CD4-positive, CD25-positive, alpha-beta regulatory T cell (primary cell): Measurements from ENCODE around the gene UBE2H. TPM values are rescaled to one million over a fixed set of nuclear protein-coding genes. Genes with fewer than 3 reads are reported as not detected.

ENCODE experiments used
- ATAC-seq, 2 donors: fragments of 150-1000 bp; cut with Tn5 transposase; one replicate each; pipeline ENCODE4 v1.10.0; 2021; ENCODE audit warnings: low read depth in 2 of 2, moderate number of reproducible peaks in 2 of 2, moderate library complexity in 1 of 2
- DNase-seq, 3 donors: peaks; one replicate each; pipeline versions ENCODE4 v3.0.0 to v3.0.0-alpha.2; 2012 to 2022; ENCODE audit warnings: mixed read lengths in 1 of 3
- H3K27ac ChIP-seq: one replicate; pipeline ENCODE4 v1.7.0; 2013; ENCODE audit warnings: mild to moderate bottlenecking, low read length; ENCODE audit not compliant: insufficient read depth, poor library complexity, severe bottlenecking
- H3K27me3 ChIP-seq: one replicate; pipeline ENCODE4 v1.7.0; 2013; ENCODE audit warnings: low read length; ENCODE audit not compliant: control insufficient read depth, insufficient read depth
- H3K36me3 ChIP-seq: one replicate; pipeline ENCODE4 v1.7.0; 2013; ENCODE audit warnings: mild to moderate bottlenecking, low read length, moderate library complexity; ENCODE audit not compliant: control insufficient read depth, insufficient read depth
- H3K4me1 ChIP-seq: 2 replicates; pipeline ENCODE4 v1.7.0; 2013; ENCODE audit warnings: mild to moderate bottlenecking, low read length; ENCODE audit not compliant: insufficient read depth, control insufficient read depth, poor library complexity, severe bottlenecking
- H3K4me3 ChIP-seq: one replicate; pipeline ENCODE4 v1.7.0; 2013; ENCODE audit warnings: low read depth, mild to moderate bottlenecking, low read length, moderate library complexity
- H3K9me3 ChIP-seq, 2 experiments: 1 replicate in 1 of 2; 2 replicates in 1 of 2; pipeline ENCODE4 v1.7.0; 2013; ENCODE audit warnings: low read length in 2 of 2, mild to moderate bottlenecking in 1 of 2, moderate library complexity in 1 of 2; ENCODE audit not compliant: control insufficient read depth in 2 of 2
- H3K27ac Mint-ChIP-seq, 3 donors: one replicate each; pipeline ENCODE4 v1.8.0; 2020 to 2022; ENCODE audit warnings: mild to moderate bottlenecking in 3 of 3, mixed read lengths in 3 of 3, moderate library complexity in 2 of 3
- H3K27me3 Mint-ChIP-seq: one replicate; pipeline ENCODE4 v1.8.0; 2022; ENCODE audit warnings: mild to moderate bottlenecking, mixed read lengths
- H3K36me3 Mint-ChIP-seq: one replicate; pipeline ENCODE4 v1.8.0; 2020; ENCODE audit warnings: mixed read lengths
- H3K4me1 Mint-ChIP-seq, 4 donors: one replicate each; pipeline ENCODE4 v1.8.0; 2020 to 2022; ENCODE audit warnings: mixed read lengths in 4 of 4, mild to moderate bottlenecking in 1 of 4
- H3K4me3 Mint-ChIP-seq, 4 donors: one replicate each; pipeline ENCODE4 v1.8.0; 2020 to 2022; ENCODE audit warnings: mild to moderate bottlenecking in 4 of 4, mixed read lengths in 4 of 4, moderate library complexity in 3 of 4
- H3K9me3 Mint-ChIP-seq, 7 donors: one replicate each; pipeline ENCODE4 v1.8.0; 2020 to 2022; ENCODE audit warnings: mixed read lengths in 7 of 7, mild to moderate bottlenecking in 3 of 7, moderate library complexity in 2 of 7
- polyA plus RNA-seq, 4 donors: library from polyadenylated mRNA; unstranded; fragments of 300-500 nt; fragmentation: Illumina TruSeq; gene quantifications; one replicate each; pipeline ENCODE4 v1.2.3, GENCODE V29; 2021
- total RNA-seq: library from RNA; stranded (reverse); gene quantifications from one replicate; pipeline ENCODE4 v1.2.3, GENCODE V29; 2022

Gene UBE2H
- total and polyA plus RNA-seq, 5 donors from 2014 or later, result 50.7 to 109 (median 63.5) TPM

GRCh38 chr7:129940329-129940728 is 12.4 kb downstream of the UBE2H start:
- H3K9me3 Mint-ChIP-seq, result no peaks in the 10 kb centered on the region
- H3K4me3 Mint-ChIP-seq, result no peak overlapping the region
- no peak for ATAC-seq
- no peak overlapping the region for H3K27ac Mint-ChIP-seq
- no peak for DNase-seq
- H3K36me3 Mint-ChIP-seq, result peaks cover 29% of the 10 kb centered on the region
- H3K4me3 ChIP-seq, result no peak overlapping the region
- H3K9me3 ChIP-seq, result no peaks in the 10 kb centered on the region
- peaks cover 16 to 58% (median 37%) of the 10 kb centered on the region in 4 donors for H3K4me1 Mint-ChIP-seq
- H3K27me3 Mint-ChIP-seq, result no peaks in the 10 kb centered on the region
- no peaks in the 10 kb centered on the region for H3K4me1 ChIP-seq
- H3K27ac ChIP-seq, result no peak overlapping the region
- H3K36me3 ChIP-seq, result peaks cover 22% of the 10 kb centered on the region
- H3K27me3 ChIP-seq, result no peaks in the 10 kb centered on the region

GRCh38 chr7:129939881-129940280 is 12.9 kb downstream of the UBE2H start:
- peaks cover 12 to 54% (median 33%) of the 10 kb centered on the region in 4 donors for H3K4me1 Mint-ChIP-seq
- no peaks in the 10 kb centered on the region for H3K9me3 Mint-ChIP-seq
- no peaks in the 10 kb centered on the region for H3K27me3 ChIP-seq
- peaks cover 24% of the 10 kb centered on the region for H3K36me3 ChIP-seq
- no peak overlapping the region for H3K27ac Mint-ChIP-seq
- no peak overlapping the region for H3K27ac ChIP-seq
- DNase-seq (no peak), ATAC-seq (no peak)
- no peaks in the 10 kb centered on the region for H3K27me3 Mint-ChIP-seq
- H3K4me3 Mint-ChIP-seq, result no peak overlapping the region
- no peaks in the 10 kb centered on the region for H3K4me1 ChIP-seq
- no peaks in the 10 kb centered on the region for H3K9me3 ChIP-seq
- H3K4me3 ChIP-seq, result no peak overlapping the region
- peaks cover 24% of the 10 kb centered on the region for H3K36me3 Mint-ChIP-seq

- no peaks in the 10 kb centered on the region for H3K27me3 Mint-ChIP-seq
- H3K4me1 Mint-ChIP-seq, result peaks cover 4 to 21% (median 18%) of the 10 kb centered on the region in 4 donors
- Histone ChIP-seq H3K27ac (no peak overlapping the region), H3K9me3 (no peaks in the 10 kb centered on the region), H3K27me3 (no peaks in the 10 kb centered on the region), H3K4me3 (no peak overlapping the region), H3K4me1 (no peaks in the 10 kb centered on the region), H3K36me3 (peaks cover 26% of the 10 kb centered on the region)
- H3K36me3 Mint-ChIP-seq, result peaks cover 6% of the 10 kb centered on the region
- no peaks in the 10 kb centered on the region for H3K9me3 Mint-ChIP-seq
- no peak overlapping the region for H3K27ac Mint-ChIP-seq
- no peak for DNase-seq
- no peak overlapping the region for H3K4me3 Mint-ChIP-seq
- ATAC-seq, result no peak
Observed at GRCh38 chr7:129933627-129934026, 19.1 kb downstream of the UBE2H start.

- Mint-ChIP-seq H3K27me3 (no peaks in the 10 kb centered on the region), H3K36me3 (peaks cover 13% of the 10 kb centered on the region), H3K4me1 (peaks cover 15 to 38% (median 29%) of the 10 kb centered on the region in 4 donors), H3K27ac (peak overlapping the region in 1 of 3 donors; percentile 51), H3K4me3 (no peak overlapping the region), H3K9me3 (no peaks in the 10 kb centered on the region)
- Histone ChIP-seq H3K4me1 (peaks cover 7% of the 10 kb centered on the region), H3K27me3 (no peaks in the 10 kb centered on the region), H3K27ac (no peak overlapping the region), H3K4me3 (no peak overlapping the region), H3K9me3 (no peaks in the 10 kb centered on the region), H3K36me3 (peaks cover 13% of the 10 kb centered on the region)
- DNase-seq, result no peak
- ATAC-seq, result no peak
Observed at GRCh38 chr7:129926618-129927017, 26.1 kb downstream of the UBE2H start.

GRCh38 chr7:129925416-129926002 is 27.3 kb downstream of the UBE2H start:
- no peak for DNase-seq
- no peaks in the 10 kb centered on the region for H3K27me3 Mint-ChIP-seq
- peak overlapping the region in 2 of 3 donors; percentile 56 to 69 for H3K27ac Mint-ChIP-seq
- H3K27me3 ChIP-seq, result no peaks in the 10 kb centered on the region
- H3K36me3 Mint-ChIP-seq, result peaks cover 17% of the 10 kb centered on the region
- no peak for ATAC-seq
- no peaks in the 10 kb centered on the region for H3K9me3 ChIP-seq
- no peak overlapping the region for H3K4me3 ChIP-seq
- peaks cover 7% of the 10 kb centered on the region for H3K4me1 ChIP-seq
- H3K27ac ChIP-seq, result no peak overlapping the region
- H3K4me1 Mint-ChIP-seq, result peaks cover 15 to 41% (median 32%) of the 10 kb centered on the region in 4 donors
- no peaks in the 10 kb centered on the region for H3K9me3 Mint-ChIP-seq
- H3K36me3 ChIP-seq, result peaks cover 15% of the 10 kb centered on the region
- no peak overlapping the region for H3K4me3 Mint-ChIP-seq

GRCh38 chr7:129924602-129925001 is 28.2 kb downstream of the UBE2H start:
- no peak overlapping the region for H3K4me3 ChIP-seq
- Mint-ChIP-seq H3K27me3 (no peaks in the 10 kb centered on the region), H3K4me1 (peaks cover 18 to 44% (median 34%) of the 10 kb centered on the region in 4 donors), H3K36me3 (peaks cover 19% of the 10 kb centered on the region), H3K9me3 (no peaks in the 10 kb centered on the region), H3K27ac (peak overlapping the region in 2 of 3 donors; percentile 45 to 86), H3K4me3 (no peak overlapping the region)
- H3K9me3 ChIP-seq, result no peaks in the 10 kb centered on the region
- peaks cover 17% of the 10 kb centered on the region for H3K36me3 ChIP-seq
- DNase-seq (no peak), ATAC-seq (no peak)
- H3K4me1 ChIP-seq, result peaks cover 7% of the 10 kb centered on the region
- H3K27me3 ChIP-seq, result no peaks in the 10 kb centered on the region
- no peak overlapping the region for H3K27ac ChIP-seq

- H3K9me3 Mint-ChIP-seq, result no peaks in the 10 kb centered on the region
- peaks cover 7% of the 10 kb centered on the region for H3K4me1 ChIP-seq
- no peaks in the 10 kb centered on the region for H3K27me3 ChIP-seq
- H3K27ac ChIP-seq, result no peak overlapping the region
- H3K4me3 Mint-ChIP-seq, result peak overlapping the region in 1 of 4 donors; percentile 1
- no peak for DNase-seq
- peak overlapping the region in 2 of 3 donors; percentile 34 to 45 for H3K27ac Mint-ChIP-seq
- H3K36me3 ChIP-seq, result peaks cover 18% of the 10 kb centered on the region
- ATAC-seq, result no peak
- no peak overlapping the region for H3K4me3 ChIP-seq
- H3K36me3 Mint-ChIP-seq, result peaks cover 19% of the 10 kb centered on the region
- no peaks in the 10 kb centered on the region for H3K27me3 Mint-ChIP-seq
- peaks cover 18 to 47% (median 35%) of the 10 kb centered on the region in 4 donors for H3K4me1 Mint-ChIP-seq
- no peaks in the 10 kb centered on the region for H3K9me3 ChIP-seq
Observed at GRCh38 chr7:129923709-129924108, 29.1 kb downstream of the UBE2H start.

- Histone ChIP-seq H3K9me3 (no peaks in the 10 kb centered on the region), H3K4me3 (no peak overlapping the region), H3K4me1 (peaks cover 23% of the 10 kb centered on the region), H3K27ac (no peak overlapping the region), H3K27me3 (no peaks in the 10 kb centered on the region), H3K36me3 (peaks cover 13% of the 10 kb centered on the region)
- H3K4me1 Mint-ChIP-seq, result peaks cover 35 to 70% (median 51%) of the 10 kb centered on the region in 4 donors
- H3K36me3 Mint-ChIP-seq, result peaks cover 15% of the 10 kb centered on the region
- H3K27me3 Mint-ChIP-seq, result no peaks in the 10 kb centered on the region
- H3K4me3 Mint-ChIP-seq, result peak overlapping the region in 2 of 4 donors; percentile 1 to 11
- no peak for DNase-seq
- no peak for ATAC-seq
- no peaks in the 10 kb centered on the region for H3K9me3 Mint-ChIP-seq
- H3K27ac Mint-ChIP-seq, result no peak overlapping the region
Observed at GRCh38 chr7:129919492-129919891, 33.3 kb downstream of the UBE2H start.
